Caco-2 (cell line): ENCODE measurements around the gene DEPP1. TPM values are rescaled to one million over a fixed set of nuclear protein-coding genes. Genes with fewer than 3 reads are reported as not detected.

Experiments
- BruUV-seq: library from RNA; stranded (reverse); fragments of 400-500 nt; replicated peaks from 2 replicates; lab custom pipeline; 2021; lab: Mats Ljungman, UMichigan
- CTCF ChIA-PET: fragments of 300-600 bp; sonication (Branson Sonifier 250); formaldehyde crosslinking; loops from one replicate; lab custom pipeline; 2022; ENCODE audit warnings: antibody characterized with exemption; lab: Charles Lee
- POLR2A ChIA-PET: fragments of 300-600 bp; sonication (Branson Sonifier 250); formaldehyde crosslinking; loops from one replicate; lab custom pipeline; 2022; ENCODE audit warnings: antibody characterized with exemption; lab: Charles Lee
- DNase-seq, 2 experiments: peaks; one replicate each; pipeline versions ENCODE4 v3.0.0 to v3.0.0-alpha.2; 2020 to 2022
- H3K27me3 ChIP-seq: replicated peaks from 2 replicates; pipeline ENCODE4 v1.6.0; 2011; ENCODE audit warnings: low read length; ENCODE audit not compliant: control insufficient read depth, insufficient read depth
- H3K36me3 ChIP-seq: 2 replicates; pipeline ENCODE4 v1.5.1; 2011; ENCODE audit warnings: low read length; ENCODE audit not compliant: control insufficient read depth, insufficient read depth
- H3K4me1 ChIP-seq: fragments of 250-450 bp; sonication (Bioruptor Pico); 2 replicates; pipeline ENCODE4 v1.5.1; 2020; ENCODE audit warnings: mild to moderate bottlenecking
- H3K4me3 ChIP-seq: 2 replicates; pipeline ENCODE4 v1.5.1; 2011; ENCODE audit warnings: low read depth, mild to moderate bottlenecking, control low read depth, low read length
- H3K9me3 ChIP-seq: fragments of 250-450 bp; sonication (Bioruptor Pico); 2 replicates; pipeline ENCODE4 v1.5.1; 2020; ENCODE audit warnings: mild to moderate bottlenecking, moderate library complexity
- H3K27ac Mint-ChIP-seq: one replicate; pipeline ENCODE4 v1.8.0; 2022; ENCODE audit warnings: mixed read lengths; ENCODE audit not compliant: unreplicated experiment
- H3K27me3 Mint-ChIP-seq: one replicate; pipeline ENCODE4 v1.8.0; 2022; ENCODE audit warnings: mixed read lengths; ENCODE audit not compliant: insufficient read depth, unreplicated experiment
- H3K36me3 Mint-ChIP-seq: one replicate; pipeline ENCODE4 v1.8.0; 2022; ENCODE audit warnings: mild to moderate bottlenecking, mixed read lengths; ENCODE audit not compliant: insufficient read depth, unreplicated experiment
- H3K4me1 Mint-ChIP-seq: one replicate; pipeline ENCODE4 v1.8.0; 2022; ENCODE audit warnings: low read depth, mixed read lengths; ENCODE audit not compliant: unreplicated experiment
- H3K4me3 Mint-ChIP-seq: one replicate; pipeline ENCODE4 v1.8.0; 2022; ENCODE audit warnings: mild to moderate bottlenecking, moderate library complexity, mixed read lengths; ENCODE audit not compliant: unreplicated experiment
- H3K9me3 Mint-ChIP-seq: one replicate; pipeline ENCODE4 v1.8.0; 2022; ENCODE audit warnings: mixed read lengths; ENCODE audit not compliant: unreplicated experiment
- intact Hi-C: fragments of 100-400 bp; cut with micrococcal nuclease; formaldehyde crosslinking; loops from one replicate; pipeline ENCODE4 v1.10.0; 2022; ENCODE audit not compliant: unreplicated experiment
- total RNA-seq: library from RNA; stranded (reverse); gene quantifications from 2 replicates; pipeline ENCODE4 v1.2.3, GENCODE V29; 2022
- TF ChIP-seq, protein P1 (sequence below), 2 experiments: fragments of 200-600 bp in 1 of 2; IDR thresholded peaks; 1 replicate in 1 of 2; 2 replicates in 1 of 2; pipeline versions ENCODE4 v1.5.1 to v1.8.0; 2011 to 2022; ENCODE audit warnings: antibody characterized with exemption in 1 of 2, control low read depth in 1 of 2, inconsistent platforms in 1 of 2, low read depth in 1 of 2, low read length in 1 of 2, mild to moderate bottlenecking in 1 of 2, moderate library complexity in 1 of 2; ENCODE audit not compliant: insufficient read depth in 1 of 2, severe bottlenecking in 1 of 2, unreplicated experiment in 1 of 2

Gene DEPP1
- total RNA-seq, 1 experiment from 2014 or later, result 13.6 TPM

DNA sequence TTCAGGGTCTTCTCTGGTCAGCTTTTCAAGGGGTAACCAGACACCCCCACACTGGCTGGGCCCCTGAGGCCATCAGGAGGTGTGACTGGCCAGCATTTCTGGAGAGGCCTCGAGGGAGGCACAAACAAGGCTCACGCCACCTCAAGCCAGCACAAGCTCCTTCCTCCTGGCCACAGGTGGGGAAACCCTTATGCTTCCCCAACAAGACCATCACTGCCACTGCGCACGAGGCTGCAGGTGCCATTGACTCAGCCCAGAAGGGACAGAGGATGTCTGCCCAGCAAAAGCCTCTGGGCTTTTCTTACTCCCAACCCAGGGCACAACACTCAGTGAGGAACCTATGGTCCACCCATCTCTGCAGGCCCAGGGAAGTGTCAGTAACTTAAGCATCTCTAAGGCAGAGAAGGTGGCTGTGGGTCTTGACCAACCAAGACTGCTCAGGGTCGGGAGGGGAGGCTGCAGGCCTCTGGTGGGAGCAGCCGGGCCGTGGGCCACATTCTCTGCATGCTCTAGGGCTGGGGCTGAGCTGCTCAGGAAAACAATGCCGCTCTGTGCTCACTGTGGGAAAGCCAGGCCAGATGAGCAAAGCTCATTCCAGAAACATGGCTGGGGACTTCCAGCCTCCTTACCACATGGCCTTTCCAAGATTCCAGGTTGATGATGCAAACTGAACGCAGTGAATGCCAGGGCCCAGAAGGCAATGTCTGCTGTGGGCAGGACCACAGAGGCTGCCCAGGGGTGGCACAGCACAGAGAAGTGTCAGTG lies 43.2 kb downstream of the DEPP1 start:
- Mint-ChIP-seq H3K9me3 (no peaks in the 10 kb centered on the region), H3K4me1 (peaks cover 20% of the 10 kb centered on the region), H3K27ac (peak overlapping the region; percentile 23), H3K27me3 (no peaks in the 10 kb centered on the region), H3K4me3 (no peak overlapping the region), H3K36me3 (no peaks in the 10 kb centered on the region)
- H3K4me3 ChIP-seq, result no peak overlapping the region
- POLR2A ChIA-PET, result no interaction called here
- intact Hi-C loops, result no loop called here
- TF ChIP-seq, protein P1, sequence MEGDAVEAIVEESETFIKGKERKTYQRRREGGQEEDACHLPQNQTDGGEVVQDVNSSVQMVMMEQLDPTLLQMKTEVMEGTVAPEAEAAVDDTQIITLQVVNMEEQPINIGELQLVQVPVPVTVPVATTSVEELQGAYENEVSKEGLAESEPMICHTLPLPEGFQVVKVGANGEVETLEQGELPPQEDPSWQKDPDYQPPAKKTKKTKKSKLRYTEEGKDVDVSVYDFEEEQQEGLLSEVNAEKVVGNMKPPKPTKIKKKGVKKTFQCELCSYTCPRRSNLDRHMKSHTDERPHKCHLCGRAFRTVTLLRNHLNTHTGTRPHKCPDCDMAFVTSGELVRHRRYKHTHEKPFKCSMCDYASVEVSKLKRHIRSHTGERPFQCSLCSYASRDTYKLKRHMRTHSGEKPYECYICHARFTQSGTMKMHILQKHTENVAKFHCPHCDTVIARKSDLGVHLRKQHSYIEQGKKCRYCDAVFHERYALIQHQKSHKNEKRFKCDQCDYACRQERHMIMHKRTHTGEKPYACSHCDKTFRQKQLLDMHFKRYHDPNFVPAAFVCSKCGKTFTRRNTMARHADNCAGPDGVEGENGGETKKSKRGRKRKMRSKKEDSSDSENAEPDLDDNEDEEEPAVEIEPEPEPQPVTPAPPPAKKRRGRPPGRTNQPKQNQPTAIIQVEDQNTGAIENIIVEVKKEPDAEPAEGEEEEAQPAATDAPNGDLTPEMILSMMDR (IDR thresholded peaks at IDR 0.05; ENCODE audit: insufficient read depth in 1 of 2, low read depth in 1 of 2, low read length in 1 of 2, severe bottlenecking in 1 of 2, unreplicated experiment in 1 of 2), result no peak
- no peaks in the 10 kb centered on the region for H3K27me3 ChIP-seq
- BruUV-seq, result no TSS peak
- CTCF ChIA-PET, result interaction anchor here (1.1 to 1.6 kb wide), 3 partner anchors 10 to 43 kb away, joined by 3 to 4 read pairs (median 3); partner anchors contain the start of gene DEPP1
- H3K4me1 ChIP-seq, result peaks cover 28% of the 10 kb centered on the region
- H3K9me3 ChIP-seq, result no peaks in the 10 kb centered on the region
- DNase-seq, result peak in 1 of 2 experiments; percentile 41
- H3K36me3 ChIP-seq, result no peaks in the 10 kb centered on the region

DNA sequence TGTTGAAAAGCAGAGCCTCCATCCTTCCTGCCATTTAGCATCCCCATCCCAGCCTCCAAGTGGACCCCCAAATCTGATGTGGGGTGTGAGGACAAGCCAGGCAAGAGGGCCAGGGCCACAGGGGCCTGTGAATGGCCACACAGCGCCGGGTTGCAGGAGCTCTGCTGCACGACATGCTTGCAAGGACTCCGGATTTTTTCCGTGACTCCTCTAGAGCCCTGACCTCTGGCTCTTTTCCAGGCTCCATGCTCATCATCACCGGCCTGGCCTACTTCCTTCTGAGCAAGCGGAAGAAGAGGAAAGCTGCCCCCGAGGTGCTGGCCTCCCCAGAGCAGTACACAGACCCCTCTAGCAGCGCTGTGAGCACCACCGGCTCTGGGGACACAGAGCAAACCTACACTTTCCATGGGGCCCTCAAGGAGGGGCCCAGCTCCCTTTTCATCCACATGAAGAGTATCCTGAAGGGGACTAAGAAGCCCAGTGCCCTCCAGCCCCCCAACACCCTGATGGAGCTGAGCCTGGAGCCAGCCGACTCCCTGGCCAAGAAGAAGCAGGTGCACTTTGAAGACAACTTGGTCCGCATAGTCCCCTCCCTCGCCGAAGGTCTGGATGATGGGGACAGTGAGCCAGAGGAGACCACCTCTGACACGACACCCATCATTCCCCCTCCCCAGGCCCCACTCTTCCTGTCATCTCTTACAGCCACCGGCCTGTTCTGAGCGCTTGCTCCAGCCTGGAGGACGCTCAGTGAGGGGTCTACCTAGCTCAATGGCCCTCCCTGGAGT lies 44.0 kb downstream of the DEPP1 start:
- BruUV-seq, result no TSS peak
- H3K27me3 Mint-ChIP-seq, result peaks cover 4% of the 10 kb centered on the region
- no peaks in the 10 kb centered on the region for H3K36me3 ChIP-seq
- H3K4me3 Mint-ChIP-seq, result no peak overlapping the region
- peaks cover 20% of the 10 kb centered on the region for H3K4me1 Mint-ChIP-seq
- ChIA-PET POLR2A (no interaction called here), CTCF (interaction anchor here (1.0 to 3.0 kb wide), 4 partner anchors 39 to 60 kb away, joined by 4 to 27 read pairs (median 10); partner anchors contain the start of gene DEPP1)
- H3K27ac Mint-ChIP-seq, result peak overlapping the region; percentile 23
- H3K4me1 ChIP-seq, result peaks cover 28% of the 10 kb centered on the region
- no peaks in the 10 kb centered on the region for H3K9me3 ChIP-seq
- TF ChIP-seq, protein P1 (IDR thresholded peaks at IDR 0.05; ENCODE audit: insufficient read depth in 1 of 2, low read depth in 1 of 2, low read length in 1 of 2, severe bottlenecking in 1 of 2, unreplicated experiment in 1 of 2), result no peak
- no peaks in the 10 kb centered on the region for H3K27me3 ChIP-seq
- no peaks in the 10 kb centered on the region for H3K36me3 Mint-ChIP-seq
- no peak overlapping the region for H3K4me3 ChIP-seq
- no peak for DNase-seq
- intact Hi-C loops, result no loop called here
- no peaks in the 10 kb centered on the region for H3K9me3 Mint-ChIP-seq
